SH-SY5Y (cell line): ENCODE results near the gene SIX4.

Experiments
- GATA2 ChIP-seq: IDR thresholded peaks from 2 replicates; pipeline ENCODE4 v1.6.1; 2011; ENCODE audit warnings: mild to moderate bottlenecking, low read depth, low read length
- GATA3 ChIP-seq: IDR thresholded peaks from 2 replicates; pipeline ENCODE4 v1.6.1; 2011; ENCODE audit warnings: low read depth, mild to moderate bottlenecking, low read length, moderate library complexity

DNA sequence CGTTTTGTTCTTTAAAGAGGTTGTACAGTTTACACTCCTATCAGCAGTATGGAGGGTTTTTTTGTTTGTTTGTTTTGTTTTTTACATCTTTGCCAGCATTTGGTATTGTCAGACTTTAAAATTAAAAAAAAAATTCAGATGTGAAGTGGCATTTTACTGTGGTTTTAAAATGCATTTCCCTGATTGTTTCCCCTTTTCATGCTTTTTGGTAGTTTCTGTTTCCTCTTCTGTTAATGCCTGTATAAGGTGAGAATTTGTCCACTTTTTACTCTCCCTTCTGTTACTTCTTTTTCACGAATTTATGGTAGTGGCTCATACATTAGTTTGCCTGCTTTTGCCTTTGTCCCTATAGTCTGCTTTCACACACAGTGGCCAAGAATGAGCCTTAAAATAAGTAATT lies 47.0 kb upstream of the SIX4 start:
- TF ChIP-seq GATA2: no peak
- no peak for TF ChIP-seq GATA3
